ENCODE data around the gene BAZ2B. TPM values are rescaled to one million over a fixed set of nuclear protein-coding genes. Genes with fewer than 3 reads are reported as not detected.

The BAZ2B gene
- total RNA-seq, 1 donor from 2014 or later = 81.5 TPM

DNA sequence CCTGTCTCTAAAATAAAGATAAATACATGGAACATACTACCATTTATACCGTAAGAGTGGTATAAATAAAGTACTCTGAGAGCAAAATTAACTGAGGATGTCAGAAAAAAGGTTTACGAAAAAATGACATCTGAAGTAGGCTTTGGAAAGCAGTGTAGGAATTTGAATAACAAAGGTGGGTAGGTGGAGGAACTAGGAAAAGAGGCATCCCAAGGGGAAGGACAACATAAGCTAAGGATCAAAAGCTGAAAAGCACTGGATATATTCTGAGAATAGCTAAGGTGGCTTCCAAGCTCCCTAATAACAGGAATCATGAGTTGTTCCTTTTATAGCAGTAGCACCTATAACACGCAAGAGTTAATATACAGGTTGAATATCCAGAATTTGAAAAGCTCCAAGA, 91.3 kb downstream of the BAZ2B start:
- Mint-ChIP-seq H3K4me1 (ENCODE audit: unreplicated experiment) (no peaks in the 10 kb centered on the region), H3K4me3 (ENCODE audit: unreplicated experiment) (no peak overlapping the region), H3K36me3 (ENCODE audit: unreplicated experiment) (peaks cover 16% of the 10 kb centered on the region), H3K27me3 (ENCODE audit: unreplicated experiment) (no peaks in the 10 kb centered on the region), H3K9me3 (ENCODE audit: unreplicated experiment) (no peaks in the 10 kb centered on the region), H3K27ac (ENCODE audit: unreplicated experiment) (no peak overlapping the region)
- no peak for DNase-seq (ENCODE audit: extremely low spot score, unreplicated experiment)
- TF ChIP-seq, protein P1, sequence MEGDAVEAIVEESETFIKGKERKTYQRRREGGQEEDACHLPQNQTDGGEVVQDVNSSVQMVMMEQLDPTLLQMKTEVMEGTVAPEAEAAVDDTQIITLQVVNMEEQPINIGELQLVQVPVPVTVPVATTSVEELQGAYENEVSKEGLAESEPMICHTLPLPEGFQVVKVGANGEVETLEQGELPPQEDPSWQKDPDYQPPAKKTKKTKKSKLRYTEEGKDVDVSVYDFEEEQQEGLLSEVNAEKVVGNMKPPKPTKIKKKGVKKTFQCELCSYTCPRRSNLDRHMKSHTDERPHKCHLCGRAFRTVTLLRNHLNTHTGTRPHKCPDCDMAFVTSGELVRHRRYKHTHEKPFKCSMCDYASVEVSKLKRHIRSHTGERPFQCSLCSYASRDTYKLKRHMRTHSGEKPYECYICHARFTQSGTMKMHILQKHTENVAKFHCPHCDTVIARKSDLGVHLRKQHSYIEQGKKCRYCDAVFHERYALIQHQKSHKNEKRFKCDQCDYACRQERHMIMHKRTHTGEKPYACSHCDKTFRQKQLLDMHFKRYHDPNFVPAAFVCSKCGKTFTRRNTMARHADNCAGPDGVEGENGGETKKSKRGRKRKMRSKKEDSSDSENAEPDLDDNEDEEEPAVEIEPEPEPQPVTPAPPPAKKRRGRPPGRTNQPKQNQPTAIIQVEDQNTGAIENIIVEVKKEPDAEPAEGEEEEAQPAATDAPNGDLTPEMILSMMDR (IDR thresholded peaks at IDR 0.05) = no peak

DNA sequence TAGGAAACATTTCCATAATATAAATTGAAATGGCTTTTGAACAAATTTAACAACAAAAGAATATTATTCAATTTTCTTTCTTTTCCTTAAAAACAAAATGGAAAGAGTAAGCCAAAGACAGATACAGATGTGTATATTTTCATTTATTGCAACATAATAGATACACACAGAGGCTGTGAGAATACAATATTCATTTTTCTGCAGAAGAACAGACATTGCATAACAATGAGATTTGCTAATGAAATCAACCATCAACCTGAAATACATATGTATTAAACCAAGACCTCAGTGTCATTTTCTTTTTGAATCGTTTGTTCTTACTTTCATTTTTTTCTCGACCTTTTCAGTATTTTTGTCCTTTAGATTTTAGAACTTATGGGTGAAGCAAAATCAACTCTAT, 95.1 kb downstream of the BAZ2B start:
- TF ChIP-seq, protein P1 (IDR thresholded peaks at IDR 0.05) = no peak
- Mint-ChIP-seq H3K27me3 (ENCODE audit: unreplicated experiment) (no peaks in the 10 kb centered on the region), H3K36me3 (ENCODE audit: unreplicated experiment) (peaks cover 4% of the 10 kb centered on the region), H3K4me3 (ENCODE audit: unreplicated experiment) (no peak overlapping the region), H3K9me3 (ENCODE audit: unreplicated experiment) (no peaks in the 10 kb centered on the region), H3K4me1 (ENCODE audit: unreplicated experiment) (peaks cover 12% of the 10 kb centered on the region), H3K27ac (ENCODE audit: unreplicated experiment) (no peak overlapping the region)
- DNase-seq (ENCODE audit: extremely low spot score, unreplicated experiment) = no peak

DNA sequence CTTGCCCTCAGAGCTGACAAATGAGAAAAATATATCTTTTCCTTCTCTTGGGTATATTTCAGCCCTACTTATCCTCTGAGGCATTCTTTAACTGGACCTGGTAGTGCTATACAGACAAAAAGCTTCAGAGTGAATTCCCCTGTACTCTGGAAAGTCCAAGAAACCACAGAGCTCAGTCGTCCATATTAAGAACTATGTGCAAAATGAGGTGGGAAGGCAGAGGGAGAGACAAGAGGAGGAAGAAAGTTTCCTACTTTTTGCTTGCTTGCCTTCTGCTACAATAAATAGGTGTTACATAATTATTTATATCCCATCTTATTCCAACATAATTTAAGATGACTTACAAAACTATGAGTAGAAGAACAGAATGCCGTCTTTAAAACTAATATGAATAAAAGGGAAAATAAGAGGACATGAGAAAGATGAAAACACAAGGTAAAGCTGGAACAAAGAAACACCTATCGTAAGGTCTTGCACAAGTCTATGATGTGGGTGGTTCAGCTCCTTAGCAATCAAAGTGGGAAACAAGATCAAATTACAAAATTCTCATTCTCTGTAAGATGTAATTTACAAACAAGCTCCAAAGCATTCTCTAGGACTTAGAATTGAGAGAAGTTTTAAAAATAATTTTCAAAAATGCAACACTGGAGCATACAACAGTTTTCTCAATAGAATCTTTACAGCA, 97.9 kb downstream of the BAZ2B start:
- Mint-ChIP-seq H3K9me3 (ENCODE audit: unreplicated experiment) (no peaks in the 10 kb centered on the region), H3K27ac (ENCODE audit: unreplicated experiment) (no peak overlapping the region), H3K4me3 (ENCODE audit: unreplicated experiment) (no peak overlapping the region), H3K27me3 (ENCODE audit: unreplicated experiment) (no peaks in the 10 kb centered on the region), H3K36me3 (ENCODE audit: unreplicated experiment) (peaks cover 5% of the 10 kb centered on the region), H3K4me1 (ENCODE audit: unreplicated experiment) (peaks cover 24% of the 10 kb centered on the region)
- DNase-seq (ENCODE audit: extremely low spot score, unreplicated experiment) = no peak
- TF ChIP-seq, protein P1 (IDR thresholded peaks at IDR 0.05) = no peak

DNA sequence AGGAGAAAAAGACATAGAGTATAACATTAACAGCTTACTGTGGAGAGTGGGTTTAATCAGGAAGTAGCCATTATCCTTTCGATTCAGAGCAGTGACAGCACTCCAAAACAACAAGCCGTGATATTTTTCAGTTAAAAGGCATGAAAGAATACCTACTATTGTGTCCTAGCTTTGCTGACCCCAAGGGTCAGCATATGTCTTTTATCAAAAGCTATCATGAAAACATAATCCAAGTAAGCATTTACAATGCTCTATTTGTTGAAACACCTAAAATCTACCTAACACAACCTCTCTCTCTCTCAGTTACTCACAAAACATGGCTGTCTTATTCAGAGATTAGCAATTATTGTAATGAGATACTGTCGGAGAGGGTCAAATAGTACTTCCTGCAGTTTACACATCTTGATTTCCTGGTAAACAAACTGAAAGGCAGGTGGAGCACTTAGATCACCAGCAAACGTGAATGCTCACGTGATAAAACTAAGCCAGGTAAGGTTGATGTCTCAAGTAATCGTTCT, 100.0 kb downstream of the BAZ2B start:
- no peak for DNase-seq (ENCODE audit: extremely low spot score, unreplicated experiment)
- Mint-ChIP-seq H3K36me3 (ENCODE audit: unreplicated experiment) (peaks cover 5% of the 10 kb centered on the region), H3K27ac (ENCODE audit: unreplicated experiment) (peak overlapping the region; percentile 84), H3K4me1 (ENCODE audit: unreplicated experiment) (peaks cover 29% of the 10 kb centered on the region), H3K9me3 (ENCODE audit: unreplicated experiment) (no peaks in the 10 kb centered on the region), H3K27me3 (ENCODE audit: unreplicated experiment) (no peaks in the 10 kb centered on the region), H3K4me3 (ENCODE audit: unreplicated experiment) (peak overlapping the region; percentile 72)
- TF ChIP-seq, protein P1 (IDR thresholded peaks at IDR 0.05) = no peak

DNA sequence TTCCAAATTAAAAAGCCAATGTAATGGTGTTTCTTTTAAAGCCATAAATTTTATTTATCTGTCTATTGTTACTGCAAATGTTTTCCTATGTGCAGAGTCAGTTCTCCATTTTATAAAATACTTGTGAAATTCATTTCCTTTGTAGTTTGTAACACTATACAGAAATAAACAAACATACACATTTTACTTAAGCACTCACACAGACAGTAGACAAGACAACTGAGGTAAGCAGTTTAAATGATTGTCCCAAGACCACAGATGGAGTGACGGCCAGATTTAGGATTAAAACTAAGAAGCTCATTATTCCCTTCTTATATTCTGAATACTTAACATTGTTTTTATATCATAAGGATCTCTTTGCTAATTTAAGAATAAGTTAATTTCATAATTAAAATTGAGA, 100.9 kb downstream of the BAZ2B start:
- H3K36me3 Mint-ChIP-seq (ENCODE audit: unreplicated experiment) = peaks cover 5% of the 10 kb centered on the region
- H3K27me3 Mint-ChIP-seq (ENCODE audit: unreplicated experiment) = no peaks in the 10 kb centered on the region
- no peak for DNase-seq (ENCODE audit: extremely low spot score, unreplicated experiment)
- TF ChIP-seq, protein P1 (IDR thresholded peaks at IDR 0.05) = no peak
- peaks cover 29% of the 10 kb centered on the region for H3K4me1 Mint-ChIP-seq (ENCODE audit: unreplicated experiment)
- H3K9me3 Mint-ChIP-seq (ENCODE audit: unreplicated experiment) = no peaks in the 10 kb centered on the region
- H3K27ac Mint-ChIP-seq (ENCODE audit: unreplicated experiment) = peak overlapping the region; percentile 48
- H3K4me3 Mint-ChIP-seq (ENCODE audit: unreplicated experiment) = peak overlapping the region; percentile 16
